K562 (cell line): ENCODE measurements around the gene GADD45B. TPM values are rescaled to one million over a fixed set of nuclear protein-coding genes. Genes with fewer than 3 reads are reported as not detected.
A peak's percentile ranks its signal among the peaks of the same experiment; 100 is the strongest.

ENCODE experiments used
- CEBPB ChIP-seq: fragments of 450-650 bp; IDR thresholded peaks from 2 replicates; pipeline ENCODE4 v1.6.1; 2016; ENCODE audit warnings: missing genetic modification characterization, missing compliant biosample characterization
- CEBPG ChIP-seq, 3 experiments: fragments of 200-800 bp in 1 of 3; sonication (Bioruptor generic) in 1 of 3; sonication (generic) in 1 of 3; formaldehyde crosslinking in 1 of 3; IDR thresholded peaks in 2 of 3; conservative IDR thresholded peaks in 1 of 3; 2 replicates each; pipeline versions ENCODE4 v1.6.1 to v1.8.0; 2016 to 2022; ENCODE audit warnings: missing compliant biosample characterization in 2 of 3, missing genetic modification characterization in 2 of 3, mild to moderate bottlenecking in 1 of 3, missing genetic modification reagents in 1 of 3
- ETV1 ChIP-seq: fragments of 450-650 bp; conservative IDR thresholded peaks from 2 replicates; pipeline ENCODE4 v1.6.1; 2016; ENCODE audit warnings: missing genetic modification characterization, control low read depth, low read depth, missing compliant biosample characterization
- ETV5 ChIP-seq: sonication (generic); formaldehyde crosslinking; IDR thresholded peaks from 2 replicates; pipeline ENCODE4 v1.4.0; 2020; ENCODE audit warnings: low read depth, mild to moderate bottlenecking, missing genetic modification reagents
- FIP1L1 ChIP-seq: fragments of 200-400 bp; formaldehyde crosslinking; IDR thresholded peaks from 2 replicates; pipeline ENCODE4 v1.6.1; 2018; ENCODE audit warnings: mild to moderate bottlenecking, low read depth, low read length; ENCODE audit not compliant: poor library complexity, severe bottlenecking
- FOXP1 ChIP-seq: sonication (generic); formaldehyde crosslinking; IDR thresholded peaks from 2 replicates; pipeline ENCODE4 v1.8.0; 2022; ENCODE audit warnings: mild to moderate bottlenecking, missing genetic modification reagents
- HMGN3 ChIP-seq: IDR thresholded peaks from 2 replicates; pipeline ENCODE4 v1.6.1; 2011; ENCODE audit warnings: borderline replicate concordance, low read depth, mild to moderate bottlenecking, mixed read lengths, low read length; ENCODE audit not compliant: insufficient read length; ENCODE audit errors: extremely low read depth
- JUN ChIP-seq, 2 experiments: sonication (generic) in 1 of 2; formaldehyde crosslinking in 1 of 2; IDR thresholded peaks; 2 replicates each; pipeline versions ENCODE4 v1.6.1 to v1.8.0; 2012 to 2022; ENCODE audit warnings: borderline replicate concordance in 2 of 2, mild to moderate bottlenecking in 2 of 2, improper control_type of control experiment in 1 of 2, low read depth in 1 of 2, low read length in 1 of 2, missing genetic modification reagents in 1 of 2
- MAZ ChIP-seq, 2 experiments: fragments of 450-650 bp in 1 of 2; sonication (generic) in 1 of 2; formaldehyde crosslinking; IDR thresholded peaks in 1 of 2; conservative IDR thresholded peaks in 1 of 2; 2 replicates each; pipeline versions ENCODE4 v1.4.0 to v1.5.0; 2020; ENCODE audit warnings: mild to moderate bottlenecking in 1 of 2, missing genetic modification reagents in 1 of 2
- NFE2L1 ChIP-seq: fragments of 450-650 bp; IDR thresholded peaks from 2 replicates; pipeline ENCODE4 v1.6.1; 2016; ENCODE audit warnings: missing genetic modification characterization, low read depth, mild to moderate bottlenecking, missing compliant biosample characterization, moderate library complexity, borderline replicate concordance
- PHF21A ChIP-seq: fragments of 450-650 bp; IDR thresholded peaks from 2 replicates; pipeline ENCODE4 v1.6.1; 2017; ENCODE audit warnings: low read depth, borderline replicate concordance
- SAFB ChIP-seq: fragments of 200-400 bp; formaldehyde crosslinking; IDR thresholded peaks from 2 replicates; pipeline ENCODE4 v1.6.1; 2017; ENCODE audit warnings: low read depth, low read length, borderline replicate concordance
- SP1 ChIP-seq: sonication (generic); formaldehyde crosslinking; IDR thresholded peaks from 2 replicates; pipeline ENCODE4 v1.8.1; 2022; ENCODE audit warnings: mild to moderate bottlenecking, missing genetic modification reagents
- TEAD1 ChIP-seq, 2 experiments: fragments of 450-650 bp in 1 of 2; sonication (generic) in 1 of 2; formaldehyde crosslinking; IDR thresholded peaks; 2 replicates each; pipeline versions ENCODE4 v1.4.0 to v1.8.0; 2020 to 2022; ENCODE audit warnings: mild to moderate bottlenecking in 2 of 2, missing genetic modification reagents in 1 of 2
- polyA plus RNA-seq, 8 experiments: library from polyadenylated mRNA; depleted of rRNA in 4 of 8; stranded (reverse) in 5 of 8; unstranded in 3 of 8; fragments of >200 nt; fragmentation: Nextera tagmentation in 2 of 8; fragmentation: Illumina TruSeq in 1 of 8; extraction: Ambion mirVana in 2 of 8; extraction: Trizol in 1 of 8; gene quantifications; 2 replicates each; pipeline versions ENCODE4 v1.2.1 to v1.2.3, GENCODE V29; 2011 to 2014; ENCODE audit warnings: inconsistent platforms in 1 of 8, missing spikeins in 1 of 8
- total RNA-seq, 7 experiments: library from RNA; depleted of rRNA in 6 of 7; stranded (reverse); fragments of >200 nt in 6 of 7; fragmentation: Illumina TruSeq in 2 of 7; extraction: Trizol in 2 of 7; gene quantifications; 2 replicates each; pipeline versions ENCODE4 v1.2.1 to v1.2.3, GENCODE V29; 2011 to 2021; ENCODE audit warnings: low replicate concordance in 1 of 7
- TF ChIP-seq, protein P1 (sequence below): sonication (generic); formaldehyde crosslinking; IDR thresholded peaks from 2 replicates; pipeline ENCODE4 v1.8.0; 2023; ENCODE audit warnings: mild to moderate bottlenecking, missing genetic modification reagents
- TF ChIP-seq, protein P2 (sequence below), 2 experiments: fragments of 450-650 bp in 1 of 2; sonication (generic) in 1 of 2; formaldehyde crosslinking in 1 of 2; IDR thresholded peaks in 1 of 2; conservative IDR thresholded peaks in 1 of 2; 2 replicates each; pipeline versions ENCODE4 v1.6.1 to v1.8.1; 2016 to 2023; ENCODE audit warnings: mild to moderate bottlenecking in 2 of 2, moderate library complexity in 2 of 2, inconsistent platforms in 1 of 2, missing genetic modification reagents in 1 of 2
- TF ChIP-seq, protein P3 (sequence below): fragments of 450-650 bp; formaldehyde crosslinking; IDR thresholded peaks from 2 replicates; pipeline ENCODE4 v1.4.0; 2020; ENCODE audit warnings: mild to moderate bottlenecking, moderate library complexity

Gene GADD45B
- total and polyA plus RNA-seq, 9 of the 15 experiments (the other 6 are each of a cell fraction or from before 2014, with no cell fraction given): 0.06 to 4.1 (median 2.1) TPM

DNA sequence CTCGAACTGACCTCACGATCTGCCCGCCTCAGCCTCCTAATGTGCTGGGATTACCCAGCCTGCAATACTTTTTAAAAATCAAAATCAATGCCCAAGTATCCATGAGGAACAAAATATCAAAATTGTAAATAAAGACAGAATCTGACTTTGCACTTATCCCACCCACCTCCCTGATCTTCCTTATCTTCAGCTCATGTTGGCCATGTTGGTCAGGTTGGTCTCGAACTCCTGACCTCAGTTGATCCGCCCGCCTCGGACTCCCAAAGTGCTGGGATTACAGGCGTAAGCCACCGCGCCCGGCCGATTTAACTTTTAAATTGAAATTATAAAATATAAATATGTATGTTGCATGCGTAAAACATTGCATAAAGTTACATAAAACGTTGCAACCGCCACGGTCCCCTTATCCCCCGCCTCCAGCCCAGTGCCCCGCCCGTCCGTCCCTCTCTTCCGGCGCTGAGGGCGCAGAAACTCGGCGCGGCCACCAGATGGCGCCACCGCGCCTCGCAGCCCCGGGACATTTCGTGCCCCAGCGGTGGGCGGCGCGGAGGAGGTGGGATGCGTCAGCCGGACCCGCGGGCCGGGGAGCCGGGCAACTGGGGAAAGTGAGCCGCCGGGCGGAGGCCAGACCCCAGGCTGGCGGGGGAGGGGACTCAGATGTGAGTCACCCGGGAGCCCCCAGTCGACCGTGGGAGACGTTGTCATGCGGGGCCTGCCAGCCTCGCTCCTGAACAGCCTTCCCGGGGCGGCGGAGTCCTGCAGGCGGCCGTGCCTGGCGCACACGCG, 1.5 kb upstream of the GADD45B start (continued):
- peak; percentile 75 for TF ChIP-seq SAFB
- TF ChIP-seq, protein P1, sequence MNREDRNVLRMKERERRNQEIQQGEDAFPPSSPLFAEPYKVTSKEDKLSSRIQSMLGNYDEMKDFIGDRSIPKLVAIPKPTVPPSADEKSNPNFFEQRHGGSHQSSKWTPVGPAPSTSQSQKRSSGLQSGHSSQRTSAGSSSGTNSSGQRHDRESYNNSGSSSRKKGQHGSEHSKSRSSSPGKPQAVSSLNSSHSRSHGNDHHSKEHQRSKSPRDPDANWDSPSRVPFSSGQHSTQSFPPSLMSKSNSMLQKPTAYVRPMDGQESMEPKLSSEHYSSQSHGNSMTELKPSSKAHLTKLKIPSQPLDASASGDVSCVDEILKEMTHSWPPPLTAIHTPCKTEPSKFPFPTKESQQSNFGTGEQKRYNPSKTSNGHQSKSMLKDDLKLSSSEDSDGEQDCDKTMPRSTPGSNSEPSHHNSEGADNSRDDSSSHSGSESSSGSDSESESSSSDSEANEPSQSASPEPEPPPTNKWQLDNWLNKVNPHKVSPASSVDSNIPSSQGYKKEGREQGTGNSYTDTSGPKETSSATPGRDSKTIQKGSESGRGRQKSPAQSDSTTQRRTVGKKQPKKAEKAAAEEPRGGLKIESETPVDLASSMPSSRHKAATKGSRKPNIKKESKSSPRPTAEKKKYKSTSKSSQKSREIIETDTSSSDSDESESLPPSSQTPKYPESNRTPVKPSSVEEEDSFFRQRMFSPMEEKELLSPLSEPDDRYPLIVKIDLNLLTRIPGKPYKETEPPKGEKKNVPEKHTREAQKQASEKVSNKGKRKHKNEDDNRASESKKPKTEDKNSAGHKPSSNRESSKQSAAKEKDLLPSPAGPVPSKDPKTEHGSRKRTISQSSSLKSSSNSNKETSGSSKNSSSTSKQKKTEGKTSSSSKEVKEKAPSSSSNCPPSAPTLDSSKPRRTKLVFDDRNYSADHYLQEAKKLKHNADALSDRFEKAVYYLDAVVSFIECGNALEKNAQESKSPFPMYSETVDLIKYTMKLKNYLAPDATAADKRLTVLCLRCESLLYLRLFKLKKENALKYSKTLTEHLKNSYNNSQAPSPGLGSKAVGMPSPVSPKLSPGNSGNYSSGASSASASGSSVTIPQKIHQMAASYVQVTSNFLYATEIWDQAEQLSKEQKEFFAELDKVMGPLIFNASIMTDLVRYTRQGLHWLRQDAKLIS: peak; percentile 86
- TF ChIP-seq FOXP1 (CRISPR knock-in tag): 0 out of 2 replicates have a peak, but pooled peaks have one; percentile 78
- peak; percentile 85 for TF ChIP-seq ETV5 (CRISPR knock-in tag)
- TF ChIP-seq NFE2L1 (tag): no peak
- peak; percentile 86 to 97 for TF ChIP-seq MAZ (CRISPR knock-in tag; conservative IDR thresholded peaks at IDR 0.05 in 1 of 2, IDR thresholded peaks at IDR 0.05 in 1 of 2)
- TF ChIP-seq, protein P2, sequence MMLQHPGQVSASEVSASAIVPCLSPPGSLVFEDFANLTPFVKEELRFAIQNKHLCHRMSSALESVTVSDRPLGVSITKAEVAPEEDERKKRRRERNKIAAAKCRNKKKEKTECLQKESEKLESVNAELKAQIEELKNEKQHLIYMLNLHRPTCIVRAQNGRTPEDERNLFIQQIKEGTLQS (IDR thresholded peaks at IDR 0.05): peak; percentile 83
- TF ChIP-seq, protein P2 (CRISPR knock-in tag; conservative IDR thresholded peaks at IDR 0.05): 0 out of 2 replicates have a peak, but pooled peaks have one; percentile 63
- TF ChIP-seq JUN (IDR thresholded peaks at IDR 0.05; ENCODE audit: borderline replicate concordance, low read depth, low read length): peak; percentile 39; the same call in 1 of the 2 replicates
- TF ChIP-seq JUN (CRISPR knock-in tag; IDR thresholded peaks at IDR 0.05; ENCODE audit: borderline replicate concordance): peak; percentile 23; the same call in 1 of the 2 replicates
- TF ChIP-seq HMGN3: peak; percentile 37
- TF ChIP-seq CEBPG (CRISPR knock-in tag; IDR thresholded peaks at IDR 0.05): peak; percentile 83
- TF ChIP-seq CEBPG (tag; conservative IDR thresholded peaks at IDR 0.05 in 1 of 2, IDR thresholded peaks at IDR 0.05 in 1 of 2): peak; percentile 72 to 85
- peak; percentile 39; the same call in 1 of the 2 replicates for TF ChIP-seq CEBPB (tag)
- TF ChIP-seq FIP1L1: peak; percentile 29
- TF ChIP-seq PHF21A: 0 out of 2 replicates have a peak, but pooled peaks have one; percentile 10
- TF ChIP-seq, protein P3, sequence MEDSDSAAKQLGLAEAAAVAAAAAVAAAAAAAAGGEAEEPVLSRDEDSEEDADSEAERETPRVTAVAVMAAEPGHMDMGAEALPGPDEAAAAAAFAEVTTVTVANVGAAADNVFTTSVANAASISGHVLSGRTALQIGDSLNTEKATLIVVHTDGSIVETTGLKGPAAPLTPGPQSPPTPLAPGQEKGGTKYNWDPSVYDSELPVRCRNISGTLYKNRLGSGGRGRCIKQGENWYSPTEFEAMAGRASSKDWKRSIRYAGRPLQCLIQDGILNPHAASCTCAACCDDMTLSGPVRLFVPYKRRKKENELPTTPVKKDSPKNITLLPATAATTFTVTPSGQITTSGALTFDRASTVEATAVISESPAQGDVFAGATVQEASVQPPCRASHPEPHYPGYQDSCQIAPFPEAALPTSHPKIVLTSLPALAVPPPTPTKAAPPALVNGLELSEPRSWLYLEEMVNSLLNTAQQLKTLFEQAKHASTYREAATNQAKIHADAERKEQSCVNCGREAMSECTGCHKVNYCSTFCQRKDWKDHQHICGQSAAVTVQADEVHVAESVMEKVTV (CRISPR knock-in tag): peak; percentile 98
- no peak for TF ChIP-seq TEAD1 (CRISPR knock-in tag; IDR thresholded peaks at IDR 0.05)
- peak; percentile 75 for TF ChIP-seq SP1 (CRISPR knock-in tag)
- TF ChIP-seq ETV1 (tag): peak; percentile 95
